Memory B cell (primary cell): ENCODE data around the gene OSBPL10.

Experiments
- ATAC-seq: fragments of 150-1000 bp; cut with Tn5 transposase; 2 replicates; pipeline ENCODE4 v1.10.0; 2021; ENCODE audit warnings: low read depth, mild to moderate bottlenecking, moderate library complexity
- DNase-seq, 2 donors: peaks; one replicate each; pipeline ENCODE4 v3.0.0; 2022; ENCODE audit warnings: low spot score in 2 of 2
- H3K27ac Mint-ChIP-seq: one replicate; pipeline ENCODE4 v1.8.0; 2022; ENCODE audit warnings: mild to moderate bottlenecking, moderate library complexity, mixed read lengths
- H3K27me3 Mint-ChIP-seq: one replicate; pipeline ENCODE4 v1.8.0; 2022; ENCODE audit warnings: mixed read lengths
- H3K36me3 Mint-ChIP-seq: one replicate; pipeline ENCODE4 v1.8.0; 2022; ENCODE audit warnings: mild to moderate bottlenecking, mixed read lengths
- H3K4me1 Mint-ChIP-seq: one replicate; pipeline ENCODE4 v1.8.0; 2022; ENCODE audit warnings: mixed read lengths
- H3K4me3 Mint-ChIP-seq: one replicate; pipeline ENCODE4 v1.8.0; 2022; ENCODE audit warnings: mild to moderate bottlenecking, moderate library complexity, mixed read lengths
- H3K9me3 Mint-ChIP-seq: one replicate; pipeline ENCODE4 v1.8.0; 2022; ENCODE audit warnings: mixed read lengths

Gene OSBPL10

GRCh38 chr3:31919528-31919927 lies 61.5 kb downstream of the OSBPL10 start:
- no peak for DNase-seq
- H3K27ac Mint-ChIP-seq = peak overlapping the region; percentile 65
- ATAC-seq = no peak
- no peak overlapping the region for H3K4me3 Mint-ChIP-seq
- peaks cover 27% of the 10 kb centered on the region for H3K36me3 Mint-ChIP-seq
- H3K9me3 Mint-ChIP-seq = peaks cover 8% of the 10 kb centered on the region
- H3K27me3 Mint-ChIP-seq = no peaks in the 10 kb centered on the region
- peaks cover 69% of the 10 kb centered on the region for H3K4me1 Mint-ChIP-seq

GRCh38 chr3:31918179-31919150 lies 62.6 kb downstream of the OSBPL10 start:
- H3K4me3 Mint-ChIP-seq = peak overlapping the region; percentile 84
- H3K9me3 Mint-ChIP-seq = peaks cover 8% of the 10 kb centered on the region
- peak; percentile 71 for ATAC-seq
- no peak for DNase-seq
- peaks cover 30% of the 10 kb centered on the region for H3K36me3 Mint-ChIP-seq
- no peaks in the 10 kb centered on the region for H3K27me3 Mint-ChIP-seq
- H3K27ac Mint-ChIP-seq = peak overlapping the region; percentile 85
- H3K4me1 Mint-ChIP-seq = peaks cover 64% of the 10 kb centered on the region

- ATAC-seq (peak; percentile 85), DNase-seq (no peak)
- Mint-ChIP-seq H3K4me3 (peak overlapping the region; percentile 78), H3K4me1 (peaks cover 58% of the 10 kb centered on the region), H3K9me3 (peaks cover 8% of the 10 kb centered on the region), H3K27ac (peak overlapping the region; percentile 85), H3K36me3 (peaks cover 30% of the 10 kb centered on the region), H3K27me3 (no peaks in the 10 kb centered on the region)
These were observed 63.6 kb downstream of the OSBPL10 start for GRCh38 chr3:31917303-31918005.

GRCh38 chr3:31911643-31912042 lies 69.4 kb downstream of the OSBPL10 start:
- Mint-ChIP-seq H3K4me3 (no peak overlapping the region), H3K9me3 (peaks cover 2% of the 10 kb centered on the region), H3K27me3 (no peaks in the 10 kb centered on the region), H3K27ac (no peak overlapping the region), H3K36me3 (peaks cover 19% of the 10 kb centered on the region), H3K4me1 (peaks cover 45% of the 10 kb centered on the region)
- DNase-seq (no peak), ATAC-seq (no peak)

- Mint-ChIP-seq H3K4me1 (peaks cover 44% of the 10 kb centered on the region), H3K36me3 (peaks cover 18% of the 10 kb centered on the region), H3K27ac (peak overlapping the region; percentile 50), H3K4me3 (no peak overlapping the region), H3K27me3 (no peaks in the 10 kb centered on the region), H3K9me3 (peaks cover 2% of the 10 kb centered on the region)
- DNase-seq = no peak
- ATAC-seq = no peak
These were observed 69.9 kb downstream of the OSBPL10 start for GRCh38 chr3:31911124-31911523.

GRCh38 chr3:31909455-31909854 lies 71.6 kb downstream of the OSBPL10 start:
- ATAC-seq = peak; percentile 56
- Mint-ChIP-seq H3K36me3 (peaks cover 17% of the 10 kb centered on the region), H3K27ac (peak overlapping the region; percentile 11), H3K4me1 (peaks cover 50% of the 10 kb centered on the region), H3K27me3 (no peaks in the 10 kb centered on the region), H3K4me3 (peak overlapping the region; percentile 61), H3K9me3 (no peaks in the 10 kb centered on the region)
- no peak for DNase-seq

- H3K27me3 Mint-ChIP-seq = no peaks in the 10 kb centered on the region
- H3K4me1 Mint-ChIP-seq = peaks cover 55% of the 10 kb centered on the region
- peak overlapping the region; percentile 11 for H3K27ac Mint-ChIP-seq
- peak overlapping the region; percentile 46 for H3K4me3 Mint-ChIP-seq
- DNase-seq = no peak
- H3K36me3 Mint-ChIP-seq = peaks cover 16% of the 10 kb centered on the region
- no peak for ATAC-seq
- H3K9me3 Mint-ChIP-seq = no peaks in the 10 kb centered on the region
These were observed 72.5 kb downstream of the OSBPL10 start for GRCh38 chr3:31908391-31909097.

- peaks cover 66% of the 10 kb centered on the region for H3K4me1 Mint-ChIP-seq
- peaks cover 19% of the 10 kb centered on the region for H3K36me3 Mint-ChIP-seq
- no peak for DNase-seq
- H3K27me3 Mint-ChIP-seq = no peaks in the 10 kb centered on the region
- H3K27ac Mint-ChIP-seq = peak overlapping the region; percentile 40
- H3K9me3 Mint-ChIP-seq = no peaks in the 10 kb centered on the region
- ATAC-seq = no peak
- no peak overlapping the region for H3K4me3 Mint-ChIP-seq
These were observed 74.9 kb downstream of the OSBPL10 start for GRCh38 chr3:31906182-31906581.

GRCh38 chr3:31903686-31904431 lies 77.2 kb downstream of the OSBPL10 start:
- Mint-ChIP-seq H3K27ac (peak overlapping the region; percentile 82), H3K4me1 (peaks cover 65% of the 10 kb centered on the region), H3K36me3 (peaks cover 17% of the 10 kb centered on the region), H3K27me3 (no peaks in the 10 kb centered on the region), H3K4me3 (peak overlapping the region; percentile 60), H3K9me3 (no peaks in the 10 kb centered on the region)
- no peak for DNase-seq
- ATAC-seq = peak; percentile 70

- peak overlapping the region; percentile 52 for H3K4me3 Mint-ChIP-seq
- H3K27me3 Mint-ChIP-seq = no peaks in the 10 kb centered on the region
- H3K27ac Mint-ChIP-seq = peak overlapping the region; percentile 69
- ATAC-seq (no peak), DNase-seq (no peak)
- peaks cover 17% of the 10 kb centered on the region for H3K36me3 Mint-ChIP-seq
- H3K9me3 Mint-ChIP-seq = no peaks in the 10 kb centered on the region
- H3K4me1 Mint-ChIP-seq = peaks cover 48% of the 10 kb centered on the region
These were observed 80.5 kb downstream of the OSBPL10 start for GRCh38 chr3:31900583-31900982.

GRCh38 chr3:31896648-31897433 lies 84.2 kb downstream of the OSBPL10 start:
- peak overlapping the region; percentile 19 for H3K27ac Mint-ChIP-seq
- DNase-seq (no peak), ATAC-seq (no peak)
- peaks cover 51% of the 10 kb centered on the region for H3K4me1 Mint-ChIP-seq
- H3K36me3 Mint-ChIP-seq = peaks cover 23% of the 10 kb centered on the region
- no peak overlapping the region for H3K4me3 Mint-ChIP-seq
- no peaks in the 10 kb centered on the region for H3K27me3 Mint-ChIP-seq
- no peaks in the 10 kb centered on the region for H3K9me3 Mint-ChIP-seq

- H3K4me1 Mint-ChIP-seq = peaks cover 53% of the 10 kb centered on the region
- no peak overlapping the region for H3K4me3 Mint-ChIP-seq
- H3K9me3 Mint-ChIP-seq = no peaks in the 10 kb centered on the region
- ATAC-seq (no peak), DNase-seq (no peak)
- H3K27me3 Mint-ChIP-seq = no peaks in the 10 kb centered on the region
- peaks cover 27% of the 10 kb centered on the region for H3K36me3 Mint-ChIP-seq
- H3K27ac Mint-ChIP-seq = peak overlapping the region; percentile 19
These were observed 85.0 kb downstream of the OSBPL10 start for GRCh38 chr3:31896026-31896425.

GRCh38 chr3:31895471-31895870 lies 85.6 kb downstream of the OSBPL10 start:
- peaks cover 55% of the 10 kb centered on the region for H3K4me1 Mint-ChIP-seq
- no peak overlapping the region for H3K4me3 Mint-ChIP-seq
- H3K9me3 Mint-ChIP-seq = no peaks in the 10 kb centered on the region
- no peaks in the 10 kb centered on the region for H3K27me3 Mint-ChIP-seq
- H3K27ac Mint-ChIP-seq = no peak overlapping the region
- DNase-seq (no peak), ATAC-seq (no peak)
- H3K36me3 Mint-ChIP-seq = peaks cover 27% of the 10 kb centered on the region
